Fibroblast of the conjunctiva (primary cell): ENCODE results near the gene PRELID2.
"Not testable (repeated sequence)": the region's sequence is repeated elsewhere in the genome, so short reads cannot be mapped to it uniquely, and the experiment has no call there.

Source experiments
- DNase-seq: peaks from one replicate; pipeline ENCODE4 v3.0.0-alpha.2; 2010; ENCODE audit warnings: low read depth

The PRELID2 gene

GRCh38 chr5:145834917-145835847 lies at the start of gene PRELID2:
Gene PRELID2, minus strand, starts transcription at chr5:145835342. Its CDS starts 91 bp downstream, at chr5:145835251.
- peak; percentile 67 for DNase-seq

GRCh38 chr5:145874765-145875164 lies 39.6 kb upstream of the PRELID2 start:
- DNase-seq: no peak

GRCh38 chr5:145872914-145873313 lies 37.8 kb upstream of the PRELID2 start, which contains the start of gene GRXCR2:
Gene GRXCR2, minus strand, starts transcription at chr5:145873014. Its CDS starts 46 bp downstream, at chr5:145872968.
- no peak for DNase-seq

- no peak for DNase-seq
These were observed 37.3 kb upstream of the PRELID2 start for GRCh38 chr5:145872486-145872885.

GRCh38 chr5:145869753-145870152 lies 34.6 kb upstream of the PRELID2 start:
- DNase-seq: no peak

GRCh38 chr5:145867806-145868205 lies 32.7 kb upstream of the PRELID2 start:
- DNase-seq: no peak

- DNase-seq: not testable (repeated sequence)
These were observed 29.3 kb upstream of the PRELID2 start for GRCh38 chr5:145864432-145864831.

- no peak for DNase-seq
These were observed 27.9 kb upstream of the PRELID2 start for GRCh38 chr5:145863003-145863402.

GRCh38 chr5:145859897-145860296 lies 24.8 kb upstream of the PRELID2 start:
- DNase-seq: no peak

- DNase-seq: no peak
These were observed 24.3 kb upstream of the PRELID2 start for GRCh38 chr5:145859453-145859852.

GRCh38 chr5:145858959-145859358 lies 23.8 kb upstream of the PRELID2 start:
- no peak for DNase-seq

GRCh38 chr5:145856285-145856818 lies 21.2 kb upstream of the PRELID2 start:
- DNase-seq: no peak

- no peak for DNase-seq
These were observed 20.7 kb upstream of the PRELID2 start for GRCh38 chr5:145855763-145856267.

GRCh38 chr5:145854651-145855258 lies 19.6 kb upstream of the PRELID2 start:
- DNase-seq: peak; percentile 35

GRCh38 chr5:145853781-145854376 lies 18.7 kb upstream of the PRELID2 start:
- DNase-seq: no peak

- no peak for DNase-seq
These were observed 17.8 kb upstream of the PRELID2 start for GRCh38 chr5:145852990-145853389.

- no peak for DNase-seq
These were observed 13.7 kb upstream of the PRELID2 start for GRCh38 chr5:145848854-145849253.

- peak; percentile 39 for DNase-seq
These were observed 12.7 kb upstream of the PRELID2 start for GRCh38 chr5:145847499-145848497.

- DNase-seq: no peak
These were observed 10.9 kb upstream of the PRELID2 start for GRCh38 chr5:145846081-145846480.

- no peak for DNase-seq
These were observed 6.2 kb upstream of the PRELID2 start for GRCh38 chr5:145841299-145841698.
